MCF 10A (cell line): ENCODE measurements around the gene TMEM248. TPM values are rescaled to one million over a fixed set of nuclear protein-coding genes. Genes with fewer than 3 reads are reported as not detected.

Experiments
- BruUV-seq: library from RNA; stranded (reverse); fragments of 400-500 nt; replicated peaks from 2 replicates; lab custom pipeline; 2021; lab: Mats Ljungman, UMichigan
- CTCF ChIA-PET: fragments of 300-600 bp; sonication (Branson Sonifier 250); formaldehyde crosslinking; extraction: SDS; loops from one replicate; lab custom pipeline; 2021; ENCODE audit warnings: antibody characterized with exemption, inconsistent platforms; lab: Yijun Ruan, JAX
- POLR2A ChIA-PET: fragments of 300-600, 350-650 bp; sonication (Branson Sonifier 250); formaldehyde crosslinking; extraction: SDS; loops from one replicate; lab custom pipeline; 2020; ENCODE audit warnings: antibody characterized with exemption, inconsistent platforms; lab: Yijun Ruan, JAX
- DNase-seq: peaks from one replicate; pipeline ENCODE4 v3.0.0-alpha.2; 2018; ENCODE audit not compliant: unreplicated experiment
- H3K27ac Mint-ChIP-seq: one replicate; pipeline ENCODE4 v1.8.0; 2022; ENCODE audit warnings: mild to moderate bottlenecking, low read depth, mixed read lengths; ENCODE audit not compliant: unreplicated experiment
- H3K27me3 Mint-ChIP-seq: one replicate; pipeline ENCODE4 v1.8.0; 2022; ENCODE audit warnings: mixed read lengths; ENCODE audit not compliant: insufficient read depth, unreplicated experiment
- H3K36me3 Mint-ChIP-seq: one replicate; pipeline ENCODE4 v1.8.0; 2022; ENCODE audit warnings: mild to moderate bottlenecking, moderate library complexity, mixed read lengths; ENCODE audit not compliant: insufficient read depth, unreplicated experiment
- H3K4me1 Mint-ChIP-seq: one replicate; pipeline ENCODE4 v1.8.0; 2022; ENCODE audit warnings: mixed read lengths; ENCODE audit not compliant: insufficient read depth, unreplicated experiment
- H3K4me3 Mint-ChIP-seq: one replicate; pipeline ENCODE4 v1.8.0; 2022; ENCODE audit warnings: mild to moderate bottlenecking, moderate library complexity, mixed read lengths; ENCODE audit not compliant: unreplicated experiment
- H3K9me3 Mint-ChIP-seq: one replicate; pipeline ENCODE4 v1.8.0; 2022; ENCODE audit warnings: mixed read lengths; ENCODE audit not compliant: unreplicated experiment
- CTCF ChIP-seq: fragments of 200-600 bp; IDR thresholded peaks from one replicate; pipeline ENCODE4 v1.8.0; 2022; ENCODE audit warnings: antibody characterized with exemption, mild to moderate bottlenecking; ENCODE audit not compliant: unreplicated experiment
- intact Hi-C: fragments of 100-400 bp; cut with micrococcal nuclease; formaldehyde crosslinking; loops from 2 replicates; pipeline ENCODE4 v1.14.1; 2022
- total RNA-seq: library from RNA; stranded (reverse); gene quantifications from 2 replicates; pipeline ENCODE4 v1.2.3, GENCODE V29; 2022

The TMEM248 gene
- total RNA-seq, 1 experiment from 2014 or later = 75.7 TPM

GRCh38 chr7:67006965-67007364 is 85.9 kb downstream of the TMEM248 start:
- intact Hi-C loops = no loop called here
- Mint-ChIP-seq H3K27me3 (no peaks in the 10 kb centered on the region), H3K27ac (no peak overlapping the region), H3K4me1 (no peaks in the 10 kb centered on the region), H3K36me3 (peaks cover 91% of the 10 kb centered on the region), H3K4me3 (no peak overlapping the region), H3K9me3 (no peaks in the 10 kb centered on the region)
- ChIA-PET POLR2A (interaction anchor here (1.2 kb wide), 1 partner anchor 10 kb away, joined by 3 read pairs; the partner anchor contains the start of gene TYW1), CTCF (no interaction called here)
- DNase-seq = no peak
- BruUV-seq = no TSS peak
- no peak for TF ChIP-seq CTCF

Other genes starting within 250 kb of the TMEM248 start
- gene RABGEF1, start 180.5 kb upstream of the TMEM248 start, total RNA-seq = 49.5 and 57.4 TPM in 2 replicates
- 133 and 156 TPM in 2 replicates for gene SBDS, start 74.4 kb downstream of the TMEM248 start, total RNA-seq
- 17.4 and 19.2 TPM in 2 replicates for gene TYW1, start 75.6 kb downstream of the TMEM248 start, total RNA-seq